GM18951 (cell line): Measurements from ENCODE around the gene SLC29A1.

ENCODE experiments used
- POLR2A ChIP-seq: IDR thresholded peaks from 4 replicates; pipeline ENCODE4 v1.6.1; 2011; ENCODE audit warnings: mild to moderate bottlenecking; ENCODE audit not compliant: insufficient read length, insufficient read depth; ENCODE audit errors: extremely low read depth
- in situ Hi-C: fragments of 300-500 bp; cut with MboI; formaldehyde crosslinking; loops from one replicate; pipeline ENCODE4 v1.12.0; 2022; ENCODE audit warnings: low sequenced_read_pairs, mixed read lengths, inconsistent platforms; ENCODE audit not compliant: unreplicated experiment

Gene SLC29A1

DNA sequence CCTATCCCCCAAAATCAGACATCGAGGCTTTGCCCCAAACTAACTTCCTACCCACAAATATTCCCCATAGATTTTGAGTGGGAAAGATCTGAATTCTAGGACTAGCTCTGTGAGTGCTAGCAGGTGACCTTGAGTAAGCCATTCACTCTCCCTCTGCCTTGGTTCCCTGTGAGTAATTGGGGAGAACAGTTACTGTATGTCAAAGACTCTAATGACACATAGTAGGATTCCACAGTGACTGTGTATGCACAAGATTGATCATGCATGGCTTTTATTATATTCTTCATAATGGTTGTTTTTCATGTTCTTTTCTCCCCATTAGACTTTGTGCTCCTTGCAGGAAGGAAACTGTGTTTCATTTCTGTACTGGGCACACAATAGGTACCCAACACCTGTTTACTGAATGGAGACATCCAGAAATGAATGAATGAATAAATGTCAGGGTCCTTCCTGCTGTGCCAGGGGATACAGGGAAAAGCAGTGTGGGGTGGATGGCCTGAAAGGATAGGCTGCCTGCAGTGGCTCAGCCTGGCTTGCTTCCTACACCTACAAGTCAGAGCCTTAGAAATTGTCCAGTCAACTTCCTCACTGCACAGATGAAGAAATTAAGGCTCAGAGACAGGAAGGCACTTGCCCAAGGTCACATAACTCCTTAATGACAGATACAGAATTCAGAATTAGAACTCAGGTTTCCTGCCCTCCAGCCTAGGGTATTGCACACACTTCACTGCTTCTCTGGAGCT, 46.0 kb downstream of the SLC29A1 start:
- in situ Hi-C loops: no loop called here

DNA sequence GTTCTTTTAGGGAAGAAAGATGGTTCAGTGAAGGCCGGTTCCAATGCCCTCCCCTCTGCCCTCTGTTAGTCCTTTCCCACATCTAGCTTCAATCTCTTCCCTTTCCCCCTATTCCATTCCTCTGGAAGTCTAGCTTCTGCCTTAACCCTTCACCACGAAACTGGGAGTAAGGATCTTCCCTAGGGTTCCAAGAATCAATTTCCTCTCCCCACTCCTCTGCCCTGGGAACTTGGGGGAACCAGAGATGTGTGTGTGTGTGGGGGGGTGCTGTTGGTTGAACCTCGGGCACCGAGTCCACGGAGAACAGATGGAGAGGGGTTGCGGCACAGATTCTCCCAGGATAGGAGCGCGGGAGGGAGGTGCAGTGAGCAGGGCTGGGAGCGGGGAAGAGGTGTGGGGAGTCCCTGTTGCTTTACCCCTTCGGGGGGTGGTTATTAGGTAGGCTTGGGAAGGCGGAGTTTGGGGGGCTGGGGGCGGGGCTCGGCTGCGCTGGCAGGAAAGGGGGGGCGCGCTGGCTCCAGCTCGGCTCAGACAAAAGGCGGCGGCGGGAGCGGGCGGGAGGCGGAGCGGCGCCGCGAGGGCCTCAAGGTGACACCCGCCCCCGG, 46.6 kb downstream of the SLC29A1 start, which contains the start of gene TMEM151B:
Gene TMEM151B, plus strand, starts transcription at position 530 of the 605 bp plus-strand sequence. CDS start 293 bp downstream, outside the sequence.
- TF ChIP-seq POLR2A: no peak
- in situ Hi-C loops: no loop called here

More for the DNA sequence above, 46.0 kb downstream of the SLC29A1 start:
- TF ChIP-seq POLR2A: no peak

DNA sequence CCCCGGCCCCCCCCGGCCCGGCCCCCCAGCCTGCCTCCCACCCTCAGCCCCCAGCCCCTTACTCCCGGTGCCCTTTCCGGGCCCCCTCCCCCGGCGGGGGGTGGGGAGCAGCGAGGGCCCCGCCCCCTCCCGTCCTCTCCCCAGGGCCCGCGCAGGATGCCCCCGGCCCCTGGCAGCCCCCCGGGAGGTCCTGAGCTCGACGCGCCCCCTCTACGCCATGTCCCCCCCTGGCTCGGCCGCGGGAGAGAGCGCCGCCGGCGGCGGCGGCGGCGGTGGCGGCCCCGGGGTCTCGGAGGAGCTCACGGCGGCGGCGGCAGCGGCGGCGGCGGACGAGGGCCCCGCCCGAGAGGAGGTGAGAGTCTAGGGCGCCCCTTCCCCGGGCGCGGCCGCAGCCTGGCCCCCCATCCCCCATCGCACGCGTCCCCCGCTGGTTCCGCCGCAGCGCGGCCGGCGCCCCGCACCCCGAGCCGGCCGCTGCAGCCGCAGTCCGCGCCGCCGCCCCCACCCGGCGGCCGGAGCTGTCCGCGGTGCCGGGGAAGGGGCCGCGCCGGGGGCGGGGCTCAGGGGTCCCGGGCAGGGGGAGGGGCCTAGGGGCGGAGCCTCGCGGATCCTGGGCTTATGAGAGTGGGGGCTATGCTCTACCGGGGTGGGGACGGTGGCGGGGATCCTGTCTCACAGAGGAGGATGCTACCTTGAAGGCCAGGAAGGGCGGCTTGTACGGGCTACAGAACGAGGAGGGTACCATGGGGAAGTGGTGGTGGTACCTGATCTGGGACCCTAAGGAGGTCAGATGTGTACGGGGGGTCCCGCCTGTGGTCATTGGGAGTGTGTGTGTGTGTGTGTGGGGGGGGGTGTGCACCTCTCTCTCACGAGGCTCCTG, 47.4 kb downstream of the SLC29A1 start:
- in situ Hi-C loops: no loop called here
- TF ChIP-seq POLR2A: no peak

DNA sequence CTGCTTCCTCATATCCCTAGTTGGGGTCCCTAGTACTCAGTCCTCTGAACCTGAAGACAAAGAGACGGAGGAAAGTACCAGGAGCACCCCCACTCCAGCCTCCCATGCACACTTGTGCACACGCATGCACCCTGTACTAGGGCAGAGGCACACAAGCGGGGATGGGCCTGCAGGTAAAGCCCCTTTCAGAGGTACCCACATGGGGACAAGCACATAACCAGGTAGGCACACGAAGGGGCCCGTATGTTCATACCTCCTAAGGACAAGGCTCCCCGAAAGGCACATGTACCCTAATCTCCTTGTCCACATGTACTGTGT, 48.0 kb downstream of the SLC29A1 start:
- in situ Hi-C loops: no loop called here
- TF ChIP-seq POLR2A: no peak

DNA sequence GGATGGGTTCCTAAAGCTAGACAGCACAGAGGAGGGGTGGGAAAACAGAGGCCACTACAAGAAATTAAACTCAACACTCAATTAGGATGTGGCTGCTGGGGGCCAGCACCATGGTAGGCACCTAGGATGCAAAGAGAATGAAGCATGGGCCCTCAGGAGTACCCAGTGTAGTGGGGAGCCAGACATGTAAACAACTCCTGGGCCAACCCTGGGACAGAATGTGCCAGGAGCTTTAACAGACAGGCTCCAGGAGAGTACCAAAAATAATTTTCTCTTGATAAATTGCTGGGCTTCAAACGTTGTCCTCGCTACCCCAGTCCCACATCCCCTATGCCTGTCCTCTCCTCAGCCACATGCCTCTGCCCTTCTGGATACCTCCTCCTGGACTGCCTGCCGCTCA, 48.5 kb downstream of the SLC29A1 start:
- no peak for TF ChIP-seq POLR2A
- in situ Hi-C loops: no loop called here

DNA sequence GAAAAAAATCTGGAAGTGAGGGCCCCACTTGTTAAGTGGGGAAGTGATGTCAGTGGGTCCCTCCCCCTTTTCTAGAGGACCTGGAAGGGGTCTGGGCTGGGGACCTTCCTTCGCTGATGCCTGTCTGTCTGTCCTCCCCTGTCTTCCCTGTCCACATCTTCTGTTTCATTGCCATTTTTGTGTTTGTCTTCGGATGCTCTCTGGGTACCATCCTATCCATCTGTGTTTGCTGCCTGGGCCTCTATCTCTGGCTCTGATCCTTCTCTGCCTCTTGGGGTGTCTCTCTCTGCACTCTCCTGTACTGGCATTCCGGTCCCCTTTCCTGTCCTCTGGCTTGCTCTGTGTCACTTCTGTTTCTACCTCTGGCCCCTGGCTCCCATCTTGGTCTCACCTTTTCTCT, 49.1 kb downstream of the SLC29A1 start:
- in situ Hi-C loops: no loop called here
- no peak for TF ChIP-seq POLR2A

DNA sequence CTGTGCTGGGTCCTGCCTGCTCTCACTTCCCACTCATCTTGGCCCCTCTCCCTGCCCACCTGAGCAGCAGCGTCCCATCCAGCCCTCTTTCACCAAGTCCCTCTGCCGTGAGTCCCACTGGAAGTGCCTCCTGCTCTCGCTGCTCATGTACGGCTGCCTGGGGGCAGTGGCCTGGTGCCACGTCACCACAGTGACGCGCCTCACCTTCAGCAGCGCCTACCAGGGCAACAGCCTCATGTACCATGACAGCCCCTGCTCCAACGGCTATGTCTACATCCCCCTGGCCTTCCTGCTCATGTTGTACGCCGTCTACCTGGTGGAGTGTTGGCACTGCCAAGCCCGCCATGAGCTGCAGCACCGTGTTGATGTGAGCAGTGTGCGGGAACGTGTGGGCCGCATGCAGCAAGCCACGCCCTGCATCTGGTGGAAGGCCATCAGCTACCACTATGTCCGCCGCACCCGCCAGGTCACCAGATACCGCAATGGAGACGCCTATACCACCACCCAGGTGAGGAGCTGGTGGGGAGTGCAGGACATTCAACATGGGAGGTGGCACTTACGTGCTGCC, 49.7 kb downstream of the SLC29A1 start:
- no peak for TF ChIP-seq POLR2A
- in situ Hi-C loops: no loop called here

DNA sequence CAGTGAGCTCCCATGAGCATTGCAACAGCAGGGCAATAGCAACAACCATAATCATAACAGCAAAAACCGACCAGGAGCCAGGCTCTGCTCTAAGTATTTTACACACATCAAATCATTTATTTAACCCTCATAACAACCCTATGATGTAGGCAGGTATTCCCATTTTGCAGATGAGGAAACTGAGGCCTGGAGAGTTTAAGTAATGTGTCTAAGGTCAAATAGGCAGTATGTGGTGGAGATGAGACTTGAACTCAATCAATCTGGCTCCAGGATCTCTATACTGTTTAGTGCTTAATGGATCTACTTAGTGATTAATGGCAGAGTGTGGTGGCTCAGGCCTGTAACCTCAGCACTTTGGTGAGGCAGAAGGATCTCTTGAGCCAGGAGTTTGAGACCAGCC, 50.2 kb downstream of the SLC29A1 start:
- TF ChIP-seq POLR2A: no peak
- in situ Hi-C loops: no loop called here

DNA sequence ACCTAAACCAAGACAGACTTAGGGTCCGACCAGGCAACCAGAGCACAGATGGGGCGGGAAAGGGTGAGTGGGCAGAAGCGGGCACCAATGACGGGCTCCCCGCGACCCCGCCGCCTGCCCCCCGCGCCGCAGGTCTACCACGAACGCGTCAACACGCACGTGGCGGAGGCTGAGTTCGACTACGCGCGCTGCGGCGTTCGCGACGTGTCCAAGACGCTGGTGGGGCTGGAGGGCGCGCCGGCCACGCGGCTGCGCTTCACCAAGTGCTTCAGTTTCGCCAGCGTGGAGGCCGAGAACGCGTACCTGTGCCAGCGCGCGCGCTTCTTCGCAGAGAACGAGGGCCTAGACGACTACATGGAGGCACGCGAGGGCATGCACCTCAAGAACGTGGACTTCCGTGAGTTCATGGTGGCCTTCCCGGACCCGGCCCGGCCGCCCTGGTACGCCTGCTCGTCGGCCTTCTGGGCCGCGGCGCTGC, 51.9 kb downstream of the SLC29A1 start:
- in situ Hi-C loops: no loop called here
- no peak for TF ChIP-seq POLR2A

DNA sequence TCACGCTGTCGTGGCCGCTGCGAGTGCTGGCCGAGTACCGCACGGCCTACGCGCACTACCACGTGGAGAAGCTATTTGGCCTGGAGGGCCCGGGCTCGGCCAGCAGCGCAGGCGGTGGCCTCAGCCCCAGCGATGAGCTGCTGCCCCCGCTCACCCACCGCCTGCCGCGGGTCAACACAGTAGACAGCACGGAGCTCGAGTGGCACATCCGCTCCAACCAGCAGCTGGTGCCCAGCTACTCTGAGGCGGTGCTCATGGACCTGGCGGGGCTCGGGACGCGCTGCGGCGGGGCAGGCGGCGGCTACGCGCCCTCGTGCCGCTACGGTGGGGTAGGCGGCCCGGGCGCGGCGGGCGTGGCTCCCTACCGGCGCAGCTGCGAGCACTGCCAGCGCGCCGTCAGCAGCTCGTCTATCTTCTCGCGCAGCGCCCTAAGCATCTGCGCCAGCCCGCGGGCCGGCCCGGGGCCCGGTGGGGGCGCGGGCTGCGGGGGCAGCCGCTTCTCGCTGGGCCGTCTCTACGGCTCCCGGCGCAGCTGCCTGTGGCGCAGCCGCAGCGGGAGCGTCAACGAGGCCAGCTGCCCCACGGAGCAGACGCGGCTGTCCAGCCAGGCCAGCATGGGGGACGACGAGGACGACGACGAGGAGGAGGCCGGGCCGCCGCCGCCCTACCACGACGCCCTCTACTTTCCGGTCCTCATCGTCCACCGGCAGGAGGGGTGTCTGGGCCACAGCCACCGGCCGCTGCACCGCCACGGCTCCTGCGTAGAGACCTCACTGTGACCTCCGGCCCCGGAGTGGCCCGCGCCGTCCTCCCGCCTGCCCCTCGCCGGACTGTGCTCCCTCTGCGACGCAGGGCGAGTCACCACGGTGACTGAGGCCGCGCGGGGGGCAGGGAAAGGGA, 52.6 kb downstream of the SLC29A1 start:
- in situ Hi-C loops: no loop called here
- TF ChIP-seq POLR2A: no peak

DNA sequence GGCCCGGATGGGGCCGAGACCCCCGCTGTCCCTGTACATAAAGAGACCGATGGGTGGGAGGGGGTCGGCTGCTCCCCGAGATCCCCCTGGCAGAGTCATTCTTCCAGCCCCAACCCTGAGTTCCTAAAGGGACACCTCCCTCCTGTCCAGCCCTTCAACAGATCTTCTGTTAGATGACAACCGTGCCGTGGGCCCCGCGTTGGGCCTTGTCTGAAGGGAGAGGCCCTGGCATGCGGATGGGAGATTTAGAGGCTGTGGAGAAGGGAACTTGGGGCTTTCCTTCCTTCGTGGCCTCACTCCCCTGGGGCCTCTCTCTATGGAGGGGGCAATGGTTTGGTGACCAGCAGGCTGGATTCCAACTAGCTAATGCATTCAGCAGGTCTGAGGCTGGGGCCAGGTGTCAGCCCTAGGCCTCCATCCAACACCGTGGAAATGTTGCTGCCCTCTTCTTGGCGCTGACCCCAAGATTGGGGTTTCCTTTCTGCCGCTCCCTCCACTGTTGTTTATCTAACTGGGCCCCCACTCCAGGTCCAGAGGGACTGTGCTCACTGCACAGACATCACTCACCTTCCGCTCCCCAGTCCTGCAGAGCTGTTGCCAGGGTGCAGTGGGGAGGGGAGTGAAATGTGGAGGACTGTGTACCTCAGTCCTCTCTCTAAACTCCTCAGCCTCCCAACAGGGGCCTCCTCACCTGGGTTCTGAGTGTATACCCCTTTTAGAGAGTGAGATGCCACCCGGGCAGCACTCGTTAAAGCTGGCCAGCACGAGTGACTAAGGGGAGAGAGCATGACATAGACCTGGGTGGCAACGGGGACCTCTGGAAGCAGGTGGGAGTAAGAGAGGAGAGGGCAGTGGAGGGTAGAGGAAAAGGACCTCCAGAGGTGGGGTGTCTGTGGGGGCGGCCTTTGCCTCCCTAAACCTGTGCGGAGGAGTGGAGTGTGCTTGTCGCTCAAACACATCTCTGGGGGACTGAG, 53.6 kb downstream of the SLC29A1 start:
- in situ Hi-C loops: no loop called here
- TF ChIP-seq POLR2A: no peak

DNA sequence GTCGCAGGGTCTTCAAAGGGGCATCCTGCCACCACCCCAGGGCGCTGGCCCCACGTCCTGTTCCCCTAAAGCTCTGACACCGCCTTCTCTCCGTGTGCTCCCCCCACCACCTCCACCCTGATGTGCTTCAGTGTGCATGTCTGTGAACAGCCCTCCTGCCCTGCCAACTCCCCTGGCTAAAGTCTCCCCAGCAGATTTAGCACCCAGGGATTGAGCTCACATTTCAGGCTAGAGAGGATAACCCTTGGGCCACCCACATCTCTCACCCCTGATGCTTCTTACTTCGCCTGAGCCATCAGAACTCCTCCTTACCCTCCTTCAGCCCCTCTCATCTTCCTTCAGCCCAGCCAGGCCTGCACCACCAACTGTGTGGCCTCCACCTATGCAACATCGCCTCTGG, 54.4 kb downstream of the SLC29A1 start:
- TF ChIP-seq POLR2A: no peak
- in situ Hi-C loops: no loop called here

DNA sequence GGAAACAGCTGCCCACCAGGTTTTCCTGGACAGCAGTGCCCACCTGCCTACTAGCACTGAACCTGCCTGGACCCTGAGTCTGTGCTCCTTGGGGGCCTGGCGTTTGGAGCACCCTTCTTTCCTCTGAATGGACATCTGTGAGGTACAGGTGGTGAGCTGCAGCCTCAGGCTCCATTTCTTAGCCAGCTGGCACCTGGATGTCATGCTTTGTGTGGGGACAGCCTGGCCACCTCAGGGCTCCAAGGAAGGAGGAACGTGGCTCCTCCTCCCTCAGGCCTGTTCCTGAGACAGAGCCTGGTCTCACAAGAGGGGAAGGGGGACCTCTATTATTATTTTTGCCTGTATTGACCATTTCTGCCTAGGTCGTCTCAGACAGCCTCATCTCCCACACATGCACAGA, 54.9 kb downstream of the SLC29A1 start:
- no peak for TF ChIP-seq POLR2A
- in situ Hi-C loops: no loop called here
